WTC11 (cell line): Measurements from ENCODE around the gene KY.

ENCODE experiments used
- CREB1 ChIP-seq: sonication (generic); formaldehyde crosslinking; IDR thresholded peaks from 2 replicates; pipeline ENCODE4 v1.8.0; 2023; ENCODE audit warnings: mild to moderate bottlenecking, missing genetic modification reagents
- GTF2I ChIP-seq: fragments of 250-450 bp; sonication (Bioruptor Pico); conservative IDR thresholded peaks from 2 replicates; pipeline ENCODE4 v1.4.0; 2021; ENCODE audit warnings: mild to moderate bottlenecking
- MXD4 ChIP-seq: fragments of 250-450 bp; sonication (Bioruptor Pico); IDR thresholded peaks from 2 replicates; pipeline ENCODE4 v1.8.0; 2021; ENCODE audit warnings: mild to moderate bottlenecking, moderate library complexity, borderline replicate concordance
- NFE2L1 ChIP-seq: sonication (generic); formaldehyde crosslinking; IDR thresholded peaks from 2 replicates; pipeline ENCODE4 v1.8.1; 2023; ENCODE audit warnings: missing genetic modification reagents
- SMAD4 ChIP-seq: sonication (generic); formaldehyde crosslinking; IDR thresholded peaks from 2 replicates; pipeline ENCODE4 v1.8.0; 2022; ENCODE audit warnings: mild to moderate bottlenecking, missing genetic modification reagents
- ZNF121 ChIP-seq: sonication (generic); formaldehyde crosslinking; IDR thresholded peaks from 2 replicates; pipeline ENCODE4 v1.8.0; 2023; ENCODE audit warnings: missing genetic modification reagents
- ZNF219 ChIP-seq: sonication (generic); formaldehyde crosslinking; IDR thresholded peaks from 2 replicates; pipeline ENCODE4 v1.8.0; 2023; ENCODE audit warnings: missing genetic modification reagents, mild to moderate bottlenecking, borderline replicate concordance
- ZNF232 ChIP-seq: sonication (generic); formaldehyde crosslinking; IDR thresholded peaks from 2 replicates; pipeline ENCODE4 v1.8.0; 2022; ENCODE audit warnings: mild to moderate bottlenecking, missing genetic modification reagents
- TF ChIP-seq, protein P1 (sequence below): fragments of 200-600 bp; IDR thresholded peaks from 2 replicates; pipeline ENCODE4 v1.8.0; 2022; ENCODE audit warnings: antibody characterized with exemption
- TF ChIP-seq, protein P2 (sequence below): sonication (generic); formaldehyde crosslinking; IDR thresholded peaks from 2 replicates; pipeline ENCODE4 v1.8.1; 2023; ENCODE audit warnings: mild to moderate bottlenecking, missing genetic modification reagents, borderline replicate concordance
- TF ChIP-seq, protein P3 (sequence below): sonication (generic); formaldehyde crosslinking; IDR thresholded peaks from 2 replicates; pipeline ENCODE4 v1.8.1; 2023; ENCODE audit warnings: mild to moderate bottlenecking, moderate library complexity, missing genetic modification reagents
- TF ChIP-seq, protein P4 (sequence below): sonication (generic); formaldehyde crosslinking; IDR thresholded peaks from 2 replicates; pipeline ENCODE4 v1.8.1; 2023; ENCODE audit warnings: mild to moderate bottlenecking, missing genetic modification reagents, moderate library complexity
- TF ChIP-seq, protein P5 (sequence below): sonication (generic); formaldehyde crosslinking; IDR thresholded peaks from 2 replicates; pipeline ENCODE4 v1.8.1; 2023; ENCODE audit warnings: mild to moderate bottlenecking, missing genetic modification reagents
- TF ChIP-seq, protein P6 (sequence below): sonication (generic); formaldehyde crosslinking; IDR thresholded peaks from 2 replicates; pipeline ENCODE4 v1.8.1; 2022; ENCODE audit warnings: low read depth, missing genetic modification reagents, borderline replicate concordance

DNA sequence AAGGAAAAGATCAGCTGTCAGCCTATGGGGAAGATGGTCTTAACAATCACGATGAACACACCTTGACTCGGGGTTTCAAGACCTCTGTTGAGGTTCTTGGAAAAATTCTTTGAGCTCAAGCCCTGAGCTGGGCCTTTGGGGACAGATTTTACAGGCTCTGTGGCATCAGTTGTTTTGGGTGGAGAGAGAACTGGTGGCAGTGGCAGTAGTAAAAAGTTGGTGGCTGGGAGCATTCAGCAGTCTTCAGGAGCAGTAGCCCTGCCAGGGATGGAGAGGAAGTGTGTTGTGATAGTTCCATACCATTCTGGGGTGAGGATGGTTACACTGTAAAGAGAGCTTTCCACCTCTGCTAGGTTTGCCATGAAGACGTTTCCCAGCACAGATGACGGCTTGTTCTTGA is 4.9 kb upstream of the KY start:
- TF ChIP-seq CREB1 (CRISPR knock-in tag), result no peak
- TF ChIP-seq GTF2I (CRISPR knock-in tag), result no peak
- TF ChIP-seq, protein P1, sequence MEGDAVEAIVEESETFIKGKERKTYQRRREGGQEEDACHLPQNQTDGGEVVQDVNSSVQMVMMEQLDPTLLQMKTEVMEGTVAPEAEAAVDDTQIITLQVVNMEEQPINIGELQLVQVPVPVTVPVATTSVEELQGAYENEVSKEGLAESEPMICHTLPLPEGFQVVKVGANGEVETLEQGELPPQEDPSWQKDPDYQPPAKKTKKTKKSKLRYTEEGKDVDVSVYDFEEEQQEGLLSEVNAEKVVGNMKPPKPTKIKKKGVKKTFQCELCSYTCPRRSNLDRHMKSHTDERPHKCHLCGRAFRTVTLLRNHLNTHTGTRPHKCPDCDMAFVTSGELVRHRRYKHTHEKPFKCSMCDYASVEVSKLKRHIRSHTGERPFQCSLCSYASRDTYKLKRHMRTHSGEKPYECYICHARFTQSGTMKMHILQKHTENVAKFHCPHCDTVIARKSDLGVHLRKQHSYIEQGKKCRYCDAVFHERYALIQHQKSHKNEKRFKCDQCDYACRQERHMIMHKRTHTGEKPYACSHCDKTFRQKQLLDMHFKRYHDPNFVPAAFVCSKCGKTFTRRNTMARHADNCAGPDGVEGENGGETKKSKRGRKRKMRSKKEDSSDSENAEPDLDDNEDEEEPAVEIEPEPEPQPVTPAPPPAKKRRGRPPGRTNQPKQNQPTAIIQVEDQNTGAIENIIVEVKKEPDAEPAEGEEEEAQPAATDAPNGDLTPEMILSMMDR, result no peak
- no peak for TF ChIP-seq ZNF219 (CRISPR knock-in tag)
- no peak for TF ChIP-seq ZNF121 (CRISPR knock-in tag)
- TF ChIP-seq, protein P2, sequence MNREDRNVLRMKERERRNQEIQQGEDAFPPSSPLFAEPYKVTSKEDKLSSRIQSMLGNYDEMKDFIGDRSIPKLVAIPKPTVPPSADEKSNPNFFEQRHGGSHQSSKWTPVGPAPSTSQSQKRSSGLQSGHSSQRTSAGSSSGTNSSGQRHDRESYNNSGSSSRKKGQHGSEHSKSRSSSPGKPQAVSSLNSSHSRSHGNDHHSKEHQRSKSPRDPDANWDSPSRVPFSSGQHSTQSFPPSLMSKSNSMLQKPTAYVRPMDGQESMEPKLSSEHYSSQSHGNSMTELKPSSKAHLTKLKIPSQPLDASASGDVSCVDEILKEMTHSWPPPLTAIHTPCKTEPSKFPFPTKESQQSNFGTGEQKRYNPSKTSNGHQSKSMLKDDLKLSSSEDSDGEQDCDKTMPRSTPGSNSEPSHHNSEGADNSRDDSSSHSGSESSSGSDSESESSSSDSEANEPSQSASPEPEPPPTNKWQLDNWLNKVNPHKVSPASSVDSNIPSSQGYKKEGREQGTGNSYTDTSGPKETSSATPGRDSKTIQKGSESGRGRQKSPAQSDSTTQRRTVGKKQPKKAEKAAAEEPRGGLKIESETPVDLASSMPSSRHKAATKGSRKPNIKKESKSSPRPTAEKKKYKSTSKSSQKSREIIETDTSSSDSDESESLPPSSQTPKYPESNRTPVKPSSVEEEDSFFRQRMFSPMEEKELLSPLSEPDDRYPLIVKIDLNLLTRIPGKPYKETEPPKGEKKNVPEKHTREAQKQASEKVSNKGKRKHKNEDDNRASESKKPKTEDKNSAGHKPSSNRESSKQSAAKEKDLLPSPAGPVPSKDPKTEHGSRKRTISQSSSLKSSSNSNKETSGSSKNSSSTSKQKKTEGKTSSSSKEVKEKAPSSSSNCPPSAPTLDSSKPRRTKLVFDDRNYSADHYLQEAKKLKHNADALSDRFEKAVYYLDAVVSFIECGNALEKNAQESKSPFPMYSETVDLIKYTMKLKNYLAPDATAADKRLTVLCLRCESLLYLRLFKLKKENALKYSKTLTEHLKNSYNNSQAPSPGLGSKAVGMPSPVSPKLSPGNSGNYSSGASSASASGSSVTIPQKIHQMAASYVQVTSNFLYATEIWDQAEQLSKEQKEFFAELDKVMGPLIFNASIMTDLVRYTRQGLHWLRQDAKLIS, result no peak
- TF ChIP-seq MXD4, result no peak
- no peak for TF ChIP-seq ZNF232 (CRISPR knock-in tag)
- TF ChIP-seq, protein P3, sequence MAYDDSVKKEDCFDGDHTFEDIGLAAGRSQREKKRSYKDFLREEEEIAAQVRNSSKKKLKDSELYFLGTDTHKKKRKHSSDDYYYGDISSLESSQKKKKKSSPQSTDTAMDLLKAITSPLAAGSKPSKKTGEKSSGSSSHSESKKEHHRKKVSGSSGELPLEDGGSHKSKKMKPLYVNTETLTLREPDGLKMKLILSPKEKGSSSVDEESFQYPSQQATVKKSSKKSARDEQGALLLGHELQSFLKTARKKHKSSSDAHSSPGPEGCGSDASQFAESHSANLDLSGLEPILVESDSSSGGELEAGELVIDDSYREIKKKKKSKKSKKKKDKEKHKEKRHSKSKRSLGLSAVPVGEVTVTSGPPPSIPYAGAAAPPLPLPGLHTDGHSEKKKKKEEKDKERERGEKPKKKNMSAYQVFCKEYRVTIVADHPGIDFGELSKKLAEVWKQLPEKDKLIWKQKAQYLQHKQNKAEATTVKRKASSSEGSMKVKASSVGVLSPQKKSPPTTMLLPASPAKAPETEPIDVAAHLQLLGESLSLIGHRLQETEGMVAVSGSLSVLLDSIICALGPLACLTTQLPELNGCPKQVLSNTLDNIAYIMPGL, result no peak
- TF ChIP-seq, protein P4, sequence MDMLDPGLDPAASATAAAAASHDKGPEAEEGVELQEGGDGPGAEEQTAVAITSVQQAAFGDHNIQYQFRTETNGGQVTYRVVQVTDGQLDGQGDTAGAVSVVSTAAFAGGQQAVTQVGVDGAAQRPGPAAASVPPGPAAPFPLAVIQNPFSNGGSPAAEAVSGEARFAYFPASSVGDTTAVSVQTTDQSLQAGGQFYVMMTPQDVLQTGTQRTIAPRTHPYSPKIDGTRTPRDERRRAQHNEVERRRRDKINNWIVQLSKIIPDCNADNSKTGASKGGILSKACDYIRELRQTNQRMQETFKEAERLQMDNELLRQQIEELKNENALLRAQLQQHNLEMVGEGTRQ, result no peak
- TF ChIP-seq, protein P5, sequence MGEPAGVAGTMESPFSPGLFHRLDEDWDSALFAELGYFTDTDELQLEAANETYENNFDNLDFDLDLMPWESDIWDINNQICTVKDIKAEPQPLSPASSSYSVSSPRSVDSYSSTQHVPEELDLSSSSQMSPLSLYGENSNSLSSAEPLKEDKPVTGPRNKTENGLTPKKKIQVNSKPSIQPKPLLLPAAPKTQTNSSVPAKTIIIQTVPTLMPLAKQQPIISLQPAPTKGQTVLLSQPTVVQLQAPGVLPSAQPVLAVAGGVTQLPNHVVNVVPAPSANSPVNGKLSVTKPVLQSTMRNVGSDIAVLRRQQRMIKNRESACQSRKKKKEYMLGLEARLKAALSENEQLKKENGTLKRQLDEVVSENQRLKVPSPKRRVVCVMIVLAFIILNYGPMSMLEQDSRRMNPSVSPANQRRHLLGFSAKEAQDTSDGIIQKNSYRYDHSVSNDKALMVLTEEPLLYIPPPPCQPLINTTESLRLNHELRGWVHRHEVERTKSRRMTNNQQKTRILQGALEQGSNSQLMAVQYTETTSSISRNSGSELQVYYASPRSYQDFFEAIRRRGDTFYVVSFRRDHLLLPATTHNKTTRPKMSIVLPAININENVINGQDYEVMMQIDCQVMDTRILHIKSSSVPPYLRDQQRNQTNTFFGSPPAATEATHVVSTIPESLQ (CRISPR knock-in tag), result no peak
- TF ChIP-seq NFE2L1 (CRISPR knock-in tag), result no peak
- TF ChIP-seq SMAD4 (CRISPR knock-in tag), result no peak
- TF ChIP-seq, protein P6, sequence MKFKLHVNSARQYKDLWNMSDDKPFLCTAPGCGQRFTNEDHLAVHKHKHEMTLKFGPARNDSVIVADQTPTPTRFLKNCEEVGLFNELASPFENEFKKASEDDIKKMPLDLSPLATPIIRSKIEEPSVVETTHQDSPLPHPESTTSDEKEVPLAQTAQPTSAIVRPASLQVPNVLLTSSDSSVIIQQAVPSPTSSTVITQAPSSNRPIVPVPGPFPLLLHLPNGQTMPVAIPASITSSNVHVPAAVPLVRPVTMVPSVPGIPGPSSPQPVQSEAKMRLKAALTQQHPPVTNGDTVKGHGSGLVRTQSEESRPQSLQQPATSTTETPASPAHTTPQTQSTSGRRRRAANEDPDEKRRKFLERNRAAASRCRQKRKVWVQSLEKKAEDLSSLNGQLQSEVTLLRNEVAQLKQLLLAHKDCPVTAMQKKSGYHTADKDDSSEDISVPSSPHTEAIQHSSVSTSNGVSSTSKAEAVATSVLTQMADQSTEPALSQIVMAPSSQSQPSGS (CRISPR knock-in tag), result no peak
